Measurements from ENCODE around the gene ZNF45.
"Not testable (repeated sequence)": the region's sequence is repeated elsewhere in the genome, so short reads cannot be mapped to it uniquely, and the experiment has no call there.

ZNF45 gene

GRCh38 chr19:43910884-43911283 is 24.2 kb downstream of the ZNF45 start:
- DNase-seq: no peak

- no peak for DNase-seq
Observed at GRCh38 chr19:43908659-43909058, 26.4 kb downstream of the ZNF45 start.

GRCh38 chr19:43906774-43907173 is 28.3 kb downstream of the ZNF45 start:
- DNase-seq: no peak

- DNase-seq: no peak
Observed at GRCh38 chr19:43905897-43906296, 29.2 kb downstream of the ZNF45 start.

- no peak for DNase-seq
Observed at GRCh38 chr19:43902399-43902798, 32.7 kb downstream of the ZNF45 start.

- DNase-seq: peak; percentile 67
Observed at GRCh38 chr19:43901395-43902390, 33.4 kb downstream of the ZNF45 start.

- DNase-seq: no peak
Observed at GRCh38 chr19:43895727-43896308, 39.3 kb downstream of the ZNF45 start.

- no peak for DNase-seq
Observed at GRCh38 chr19:43883864-43884263, 51.2 kb downstream of the ZNF45 start, which contains the start of gene ZNF404. Gene ZNF404, minus strand, starts transcription at chr19:43883964.

- DNase-seq: no peak
Observed at GRCh38 chr19:43880483-43880882, 54.6 kb downstream of the ZNF45 start.

- DNase-seq: no peak
Observed at GRCh38 chr19:43872547-43873336, 62.3 kb downstream of the ZNF45 start.

- not testable (repeated sequence) for DNase-seq
Observed at GRCh38 chr19:43866923-43867322, 68.2 kb downstream of the ZNF45 start.

All from activated CD8-positive, alpha-beta memory T cell treated with anti-CD3 and anti-CD28 coated beads, Interleukin-2, amount 50 U/mL, for 4 hours (primary cell).